IPS DF 4.7 (cell line): Measurements from ENCODE around the gene IFI44L.

Experiments
- DNase-seq: peaks from one replicate; pipeline ENCODE4 v3.0.0-alpha.2; 2013; ENCODE audit warnings: low spot score; ENCODE audit errors: extremely low read depth

The IFI44L gene

GRCh38 chr1:78687315-78687714, 67.1 kb downstream of the IFI44L start:
- DNase-seq, result no peak

DNA sequence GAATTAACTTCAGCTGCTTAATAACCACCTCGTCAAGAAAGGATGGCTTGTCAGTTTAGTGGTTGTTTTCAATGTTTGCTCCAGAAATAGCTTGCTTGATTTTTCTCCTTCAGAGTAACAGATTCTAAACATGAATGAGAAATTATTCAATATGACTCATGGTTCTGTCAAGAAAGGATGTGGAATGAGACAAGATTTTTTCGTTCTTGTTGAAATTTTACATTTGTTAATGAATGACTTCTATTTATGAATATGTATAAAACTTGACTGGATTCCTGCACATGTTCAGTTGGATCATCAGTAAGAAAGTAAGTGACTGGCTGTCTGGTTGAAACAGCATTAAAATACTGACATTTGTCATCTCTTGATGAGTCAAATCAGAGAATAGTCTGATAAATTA, 67.7 kb downstream of the IFI44L start:
- DNase-seq, result no peak

DNA sequence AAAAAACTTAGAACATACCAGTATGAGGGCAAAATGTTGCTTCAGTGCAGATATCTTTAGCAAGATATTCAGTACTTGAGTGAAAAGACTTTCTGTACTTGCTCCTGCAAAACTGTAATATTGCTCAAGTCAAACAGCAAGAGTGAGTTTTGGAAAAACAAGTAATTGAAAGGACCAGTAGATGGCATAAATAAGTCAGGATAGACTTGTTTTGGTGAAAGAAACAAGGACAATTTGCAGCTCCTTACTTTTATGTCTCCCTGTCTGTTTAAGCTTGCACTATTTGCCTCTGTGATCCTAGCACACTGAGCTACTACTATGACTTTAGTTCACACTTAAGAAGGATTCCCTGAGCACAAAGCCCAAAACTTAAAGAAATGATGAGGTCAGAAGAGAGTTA, 68.4 kb downstream of the IFI44L start:
- DNase-seq, result no peak

- DNase-seq, result no peak
Observed at GRCh38 chr1:78690516-78690915, 70.3 kb downstream of the IFI44L start.

GRCh38 chr1:78691995-78692747, 71.9 kb downstream of the IFI44L start:
- no peak for DNase-seq
